Activated CD4-positive, alpha-beta T cell treated with anti-CD3 and anti-CD28 coated beads, Interleukin-2, amount 10 ng/mL, durations not matched to agents 24 days and 14 days (primary cell): ENCODE data around the gene SLCO3A1. TPM values are rescaled to one million over a fixed set of nuclear protein-coding genes. Genes with fewer than 3 reads are reported as not detected.

Source experiments
- DNase-seq: peaks from one replicate; pipeline ENCODE4 v3.0.0; 2022
- H3K27ac Mint-ChIP-seq: one replicate; pipeline ENCODE4 v1.8.0; 2022; ENCODE audit warnings: mild to moderate bottlenecking, mixed read lengths
- H3K27me3 Mint-ChIP-seq: one replicate; pipeline ENCODE4 v1.8.0; 2022; ENCODE audit warnings: mixed read lengths
- H3K36me3 Mint-ChIP-seq: one replicate; pipeline ENCODE4 v1.8.0; 2022; ENCODE audit warnings: low read depth, mild to moderate bottlenecking, mixed read lengths
- H3K4me1 Mint-ChIP-seq: one replicate; pipeline ENCODE4 v1.8.0; 2021; ENCODE audit warnings: mixed read lengths
- H3K4me3 Mint-ChIP-seq: one replicate; pipeline ENCODE4 v1.8.0; 2022; ENCODE audit warnings: mild to moderate bottlenecking, moderate library complexity, mixed read lengths
- H3K9me3 Mint-ChIP-seq: one replicate; pipeline ENCODE4 v1.8.0; 2021; ENCODE audit warnings: mixed read lengths
- intact Hi-C: fragments of 100-400 bp; cut with micrococcal nuclease; formaldehyde crosslinking; loops from one replicate; pipeline ENCODE4 v1.15.1; 2023
- total RNA-seq: library from RNA; stranded (reverse); gene quantifications from 2 replicates; pipeline ENCODE4 v1.2.3, GENCODE V29; 2022

The SLCO3A1 gene
- total RNA-seq, 1 donor from 2014 or later, result 16.3 TPM

GRCh38 chr15:91992945-91993344, 139.4 kb downstream of the SLCO3A1 start:
- Mint-ChIP-seq H3K27ac (no peak overlapping the region), H3K4me1 (peaks cover 2% of the 10 kb centered on the region), H3K36me3 (no peaks in the 10 kb centered on the region), H3K9me3 (no peaks in the 10 kb centered on the region), H3K27me3 (no peaks in the 10 kb centered on the region), H3K4me3 (no peak overlapping the region)
- intact Hi-C loops, result no loop called here
- no peak for DNase-seq

GRCh38 chr15:91995146-91995545, 141.6 kb downstream of the SLCO3A1 start:
- no peaks in the 10 kb centered on the region for H3K9me3 Mint-ChIP-seq
- peaks cover 2% of the 10 kb centered on the region for H3K4me1 Mint-ChIP-seq
- no peak overlapping the region for H3K27ac Mint-ChIP-seq
- H3K36me3 Mint-ChIP-seq, result no peaks in the 10 kb centered on the region
- intact Hi-C loops, result no loop called here
- no peaks in the 10 kb centered on the region for H3K27me3 Mint-ChIP-seq
- H3K4me3 Mint-ChIP-seq, result no peak overlapping the region
- no peak for DNase-seq

GRCh38 chr15:91997163-91997562, 143.7 kb downstream of the SLCO3A1 start:
- no peak overlapping the region for H3K4me3 Mint-ChIP-seq
- H3K36me3 Mint-ChIP-seq, result no peaks in the 10 kb centered on the region
- intact Hi-C loops, result no loop called here
- no peak overlapping the region for H3K27ac Mint-ChIP-seq
- H3K4me1 Mint-ChIP-seq, result peaks cover 2% of the 10 kb centered on the region
- H3K9me3 Mint-ChIP-seq, result no peaks in the 10 kb centered on the region
- no peak for DNase-seq
- H3K27me3 Mint-ChIP-seq, result no peaks in the 10 kb centered on the region

GRCh38 chr15:92000709-92001108, 147.2 kb downstream of the SLCO3A1 start:
- no peaks in the 10 kb centered on the region for H3K27me3 Mint-ChIP-seq
- no peak overlapping the region for H3K27ac Mint-ChIP-seq
- peaks cover 3% of the 10 kb centered on the region for H3K4me1 Mint-ChIP-seq
- intact Hi-C loops, result no loop called here
- H3K36me3 Mint-ChIP-seq, result no peaks in the 10 kb centered on the region
- no peak overlapping the region for H3K4me3 Mint-ChIP-seq
- DNase-seq, result no peak
- no peaks in the 10 kb centered on the region for H3K9me3 Mint-ChIP-seq

- no peak for DNase-seq
- Mint-ChIP-seq H3K27me3 (no peaks in the 10 kb centered on the region), H3K4me3 (no peak overlapping the region), H3K36me3 (no peaks in the 10 kb centered on the region), H3K4me1 (peaks cover 3% of the 10 kb centered on the region), H3K27ac (no peak overlapping the region), H3K9me3 (no peaks in the 10 kb centered on the region)
- intact Hi-C loops, result no loop called here
Measured at GRCh38 chr15:92001307-92001706, 147.8 kb downstream of the SLCO3A1 start.

- Mint-ChIP-seq H3K27ac (no peak overlapping the region), H3K4me3 (no peak overlapping the region), H3K4me1 (peaks cover 10% of the 10 kb centered on the region), H3K9me3 (no peaks in the 10 kb centered on the region), H3K27me3 (no peaks in the 10 kb centered on the region), H3K36me3 (no peaks in the 10 kb centered on the region)
- intact Hi-C loops, result no loop called here
- no peak for DNase-seq
Measured at GRCh38 chr15:92002666-92003065, 149.2 kb downstream of the SLCO3A1 start.

- Mint-ChIP-seq H3K9me3 (no peaks in the 10 kb centered on the region), H3K4me1 (peaks cover 12% of the 10 kb centered on the region), H3K4me3 (no peak overlapping the region), H3K27ac (no peak overlapping the region), H3K36me3 (no peaks in the 10 kb centered on the region), H3K27me3 (no peaks in the 10 kb centered on the region)
- intact Hi-C loops, result no loop called here
- no peak for DNase-seq
Measured at GRCh38 chr15:92003515-92004067, 150.1 kb downstream of the SLCO3A1 start.

- Mint-ChIP-seq H3K4me1 (peaks cover 24% of the 10 kb centered on the region), H3K27me3 (no peaks in the 10 kb centered on the region), H3K9me3 (no peaks in the 10 kb centered on the region), H3K4me3 (no peak overlapping the region), H3K36me3 (no peaks in the 10 kb centered on the region), H3K27ac (no peak overlapping the region)
- DNase-seq, result no peak
- intact Hi-C loops, result no loop called here
Measured at GRCh38 chr15:92005154-92005553, 151.6 kb downstream of the SLCO3A1 start.

- intact Hi-C loops, result no loop called here
Measured at GRCh38 chr15:92006186-92007028, 152.9 kb downstream of the SLCO3A1 start.

GRCh38 chr15:92009162-92009561, 155.7 kb downstream of the SLCO3A1 start:
- H3K27ac Mint-ChIP-seq, result peak overlapping the region; percentile 39
- no peaks in the 10 kb centered on the region for H3K27me3 Mint-ChIP-seq
- intact Hi-C loops, result no loop called here
- peaks cover 49% of the 10 kb centered on the region for H3K4me1 Mint-ChIP-seq
- peak overlapping the region; percentile 11 for H3K4me3 Mint-ChIP-seq
- H3K9me3 Mint-ChIP-seq, result no peaks in the 10 kb centered on the region
- no peak for DNase-seq
- H3K36me3 Mint-ChIP-seq, result no peaks in the 10 kb centered on the region

More at GRCh38 chr15:92006186-92007028, 152.9 kb downstream of the SLCO3A1 start:
- no peaks in the 10 kb centered on the region for H3K27me3 Mint-ChIP-seq
- no peaks in the 10 kb centered on the region for H3K9me3 Mint-ChIP-seq
- peaks cover 31% of the 10 kb centered on the region for H3K4me1 Mint-ChIP-seq
- DNase-seq, result no peak
- H3K36me3 Mint-ChIP-seq, result no peaks in the 10 kb centered on the region
- no peak overlapping the region for H3K4me3 Mint-ChIP-seq
- no peak overlapping the region for H3K27ac Mint-ChIP-seq

GRCh38 chr15:92011611-92012367, 158.3 kb downstream of the SLCO3A1 start:
- H3K4me3 Mint-ChIP-seq, result peak overlapping the region; percentile 67
- peak overlapping the region; percentile 74 for H3K27ac Mint-ChIP-seq
- H3K4me1 Mint-ChIP-seq, result peaks cover 46% of the 10 kb centered on the region

GRCh38 chr15:92012368-92012629, 158.8 kb downstream of the SLCO3A1 start:
- no peak for DNase-seq
- intact Hi-C loops, result loop anchor here (5.0 kb wide), 2 partner anchors 55 to 155 kb away; no protein-coding TSS in a partner anchor

More at GRCh38 chr15:92011611-92012367, 158.3 kb downstream of the SLCO3A1 start:
- Mint-ChIP-seq H3K9me3 (no peaks in the 10 kb centered on the region), H3K36me3 (no peaks in the 10 kb centered on the region), H3K27me3 (no peaks in the 10 kb centered on the region)
- DNase-seq, result peak; percentile 73
- intact Hi-C loops, result loop anchor here (5.0 kb wide), 2 partner anchors 56 to 154 kb away; no protein-coding TSS in a partner anchor

GRCh38 chr15:92012881-92013280, 159.4 kb downstream of the SLCO3A1 start:
- intact Hi-C loops, result loop anchor here (5.0 kb wide), 2 partner anchors 54 to 156 kb away; no protein-coding TSS in a partner anchor
- H3K4me1 Mint-ChIP-seq, result peaks cover 42% of the 10 kb centered on the region
- no peaks in the 10 kb centered on the region for H3K27me3 Mint-ChIP-seq
- DNase-seq, result no peak
- H3K9me3 Mint-ChIP-seq, result no peaks in the 10 kb centered on the region
- H3K27ac Mint-ChIP-seq, result no peak overlapping the region
- no peaks in the 10 kb centered on the region for H3K36me3 Mint-ChIP-seq
- no peak overlapping the region for H3K4me3 Mint-ChIP-seq

More at GRCh38 chr15:92012368-92012629, 158.8 kb downstream of the SLCO3A1 start:
- Mint-ChIP-seq H3K36me3 (no peaks in the 10 kb centered on the region), H3K27me3 (no peaks in the 10 kb centered on the region), H3K9me3 (no peaks in the 10 kb centered on the region), H3K4me1 (peaks cover 43% of the 10 kb centered on the region), H3K27ac (peak overlapping the region; percentile 74), H3K4me3 (peak overlapping the region; percentile 67)
